Measurements from ENCODE around the gene DLX6. TPM values are rescaled to one million over a fixed set of nuclear protein-coding genes. Genes with fewer than 3 reads are reported as not detected.

The DLX6 gene
- total RNA-seq, 3 donors from 2014 or later (not counting 1 experiment from before 2014, with no cell fraction given): not detected

DNA sequence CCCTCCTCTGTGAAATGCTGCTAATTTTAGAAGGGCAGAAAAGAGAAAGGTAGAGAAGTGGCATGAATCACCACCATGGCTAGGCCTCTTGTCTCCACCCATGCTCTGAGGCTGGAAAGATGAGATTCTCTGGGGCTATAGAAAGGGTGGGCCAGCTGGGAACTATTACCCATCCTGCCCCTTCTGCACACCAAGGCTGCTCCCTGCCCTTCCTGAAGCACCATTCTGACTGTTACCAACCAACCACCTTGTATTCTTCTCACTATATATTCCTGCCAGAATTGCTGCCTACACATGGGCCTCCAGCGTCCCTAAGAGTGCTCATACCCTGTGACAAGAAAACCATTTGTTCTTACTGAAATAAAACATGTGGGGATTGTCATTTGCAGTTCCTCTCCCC is 11.4 kb upstream of the DLX6 start:
- H3K4me1 Mint-ChIP-seq: peaks cover 0 to 9% of the 10 kb centered on the region in 2 donors
- H3K27ac Mint-ChIP-seq: no peak overlapping the region
- TF ChIP-seq, protein P1, sequence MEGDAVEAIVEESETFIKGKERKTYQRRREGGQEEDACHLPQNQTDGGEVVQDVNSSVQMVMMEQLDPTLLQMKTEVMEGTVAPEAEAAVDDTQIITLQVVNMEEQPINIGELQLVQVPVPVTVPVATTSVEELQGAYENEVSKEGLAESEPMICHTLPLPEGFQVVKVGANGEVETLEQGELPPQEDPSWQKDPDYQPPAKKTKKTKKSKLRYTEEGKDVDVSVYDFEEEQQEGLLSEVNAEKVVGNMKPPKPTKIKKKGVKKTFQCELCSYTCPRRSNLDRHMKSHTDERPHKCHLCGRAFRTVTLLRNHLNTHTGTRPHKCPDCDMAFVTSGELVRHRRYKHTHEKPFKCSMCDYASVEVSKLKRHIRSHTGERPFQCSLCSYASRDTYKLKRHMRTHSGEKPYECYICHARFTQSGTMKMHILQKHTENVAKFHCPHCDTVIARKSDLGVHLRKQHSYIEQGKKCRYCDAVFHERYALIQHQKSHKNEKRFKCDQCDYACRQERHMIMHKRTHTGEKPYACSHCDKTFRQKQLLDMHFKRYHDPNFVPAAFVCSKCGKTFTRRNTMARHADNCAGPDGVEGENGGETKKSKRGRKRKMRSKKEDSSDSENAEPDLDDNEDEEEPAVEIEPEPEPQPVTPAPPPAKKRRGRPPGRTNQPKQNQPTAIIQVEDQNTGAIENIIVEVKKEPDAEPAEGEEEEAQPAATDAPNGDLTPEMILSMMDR (IDR thresholded peaks at IDR 0.05): no peak
- H3K36me3 Mint-ChIP-seq: peaks cover 24% of the 10 kb centered on the region
- H3K4me3 Mint-ChIP-seq: no peak overlapping the region
- H3K9me3 Mint-ChIP-seq: peaks cover 0 to 3% of the 10 kb centered on the region in 2 donors
- 44% methylated on average over 1 of the region's 1 CpG for WGBS (ENCODE audit: insufficient coverage)
- Histone ChIP-seq H3K4me1 (ENCODE audit: control insufficient read depth, insufficient read depth, low read length) (peaks cover 5% of the 10 kb centered on the region), H3K36me3 (ENCODE audit: control insufficient read depth, insufficient read depth, low read length) (no peaks in the 10 kb centered on the region), H3K4me3 (ENCODE audit: low read length) (no peak overlapping the region), H3K27me3 (ENCODE audit: control insufficient read depth, insufficient read depth, low read length) (peaks cover 53% of the 10 kb centered on the region), H3K27ac (ENCODE audit: low read length) (no peak overlapping the region), H3K9me3 (ENCODE audit: control insufficient read depth, insufficient read depth, low read length) (no peaks in the 10 kb centered on the region)
- peaks cover 79 to 97% of the 10 kb centered on the region in 2 donors for H3K27me3 Mint-ChIP-seq (ENCODE audit: low read depth in 2 of 2)
- DNase-seq (no peak), ATAC-seq (no peak)
- intact Hi-C loops (cut with micrococcal nuclease): no loop called here

DNA sequence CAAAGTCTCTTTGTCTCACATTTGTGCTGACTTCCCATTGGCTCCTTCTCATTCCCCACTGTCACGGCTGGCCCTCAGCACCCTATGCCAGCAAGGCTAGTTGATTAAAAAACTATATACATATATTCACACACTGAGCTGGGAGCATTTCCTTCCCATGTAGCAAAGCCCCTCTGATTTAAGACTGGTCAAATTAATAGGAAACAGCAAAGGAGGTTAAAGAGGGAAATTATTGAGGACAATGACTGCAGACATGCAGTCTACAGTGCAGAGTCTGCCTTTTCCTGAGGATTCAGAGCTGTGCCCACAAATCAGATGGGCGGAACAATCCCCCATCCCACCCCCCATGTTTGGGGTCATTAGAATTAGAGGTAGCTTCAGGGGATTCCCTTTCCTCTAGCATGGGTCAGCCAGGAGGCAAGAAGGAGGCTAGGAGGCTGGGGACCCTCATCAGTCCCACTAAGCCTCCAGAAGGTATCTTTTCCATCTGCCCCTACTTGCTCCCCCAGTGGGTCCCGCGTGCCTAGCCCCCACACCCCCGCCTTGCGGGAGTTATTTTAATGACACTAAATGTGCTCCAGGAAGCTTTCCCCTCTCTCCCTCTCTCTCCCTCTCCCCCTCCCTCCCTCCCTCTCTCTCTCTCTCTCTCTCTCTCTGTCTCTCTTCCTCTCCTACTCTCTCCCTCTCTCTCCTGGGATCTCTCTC is 9.8 kb upstream of the DLX6 start:
- intact Hi-C loops (cut with micrococcal nuclease): no loop called here
- peaks cover 0 to 3% of the 10 kb centered on the region in 2 donors for H3K9me3 Mint-ChIP-seq
- H3K27me3 Mint-ChIP-seq (ENCODE audit: low read depth in 2 of 2): peaks cover 80 to 97% of the 10 kb centered on the region in 2 donors

DNA sequence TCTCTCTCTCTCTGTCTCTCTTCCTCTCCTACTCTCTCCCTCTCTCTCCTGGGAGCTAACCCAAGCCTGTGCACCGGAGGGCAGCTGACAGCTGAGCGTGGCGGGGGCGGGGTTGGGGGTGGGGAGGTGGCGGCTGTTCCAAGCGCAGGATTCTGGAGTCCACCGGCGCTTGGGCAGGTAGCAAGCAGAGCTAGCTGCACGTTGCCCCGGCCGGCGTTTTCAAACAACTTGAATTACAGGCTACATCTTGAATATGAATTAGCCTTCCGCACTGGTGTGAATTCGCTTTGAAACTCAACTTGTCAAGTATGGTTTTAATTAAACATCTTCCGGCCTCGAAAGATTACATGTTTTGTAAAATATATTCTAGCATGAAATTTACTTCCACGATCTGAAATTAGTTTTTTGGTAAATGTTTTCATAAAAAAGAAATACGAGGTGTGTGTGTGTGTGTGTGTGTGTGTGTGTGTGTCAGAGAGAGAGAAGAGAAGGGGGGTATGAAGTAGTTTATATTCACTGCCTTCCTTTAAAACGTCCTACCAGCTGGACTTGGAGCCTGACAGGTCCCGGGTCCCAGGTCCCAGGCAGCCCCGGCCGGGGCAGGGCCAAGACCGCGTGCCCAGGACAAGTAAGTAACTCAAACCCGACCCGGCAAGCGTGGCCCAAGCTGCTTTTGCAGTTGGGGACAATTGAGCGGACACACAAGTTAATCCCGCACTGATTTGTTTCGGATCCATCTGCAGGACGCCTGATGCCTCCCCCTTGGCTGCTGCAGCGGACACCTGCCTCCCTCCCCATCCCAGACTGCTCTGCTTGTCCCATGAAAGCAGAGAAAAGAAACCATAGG is 9.0 kb upstream of the DLX6 start:
- Histone ChIP-seq H3K36me3 (ENCODE audit: control insufficient read depth, insufficient read depth, low read length) (no peaks in the 10 kb centered on the region), H3K27me3 (ENCODE audit: control insufficient read depth, insufficient read depth, low read length) (peaks cover 67% of the 10 kb centered on the region), H3K4me1 (ENCODE audit: control insufficient read depth, insufficient read depth, low read length) (peaks cover 5% of the 10 kb centered on the region), H3K4me3 (ENCODE audit: low read length) (no peak overlapping the region), H3K9me3 (ENCODE audit: control insufficient read depth, insufficient read depth, low read length) (no peaks in the 10 kb centered on the region), H3K27ac (ENCODE audit: low read length) (no peak overlapping the region)
- Mint-ChIP-seq H3K27ac (no peak overlapping the region), H3K27me3 (ENCODE audit: low read depth in 2 of 2) (peaks cover 83 to 98% of the 10 kb centered on the region in 2 donors), H3K9me3 (peaks cover 0 to 3% of the 10 kb centered on the region in 2 donors), H3K4me3 (no peak overlapping the region), H3K36me3 (peaks cover 24% of the 10 kb centered on the region), H3K4me1 (peaks cover 0 to 9% of the 10 kb centered on the region in 2 donors)
- ATAC-seq: no peak
- no peak for DNase-seq
- intact Hi-C loops (cut with micrococcal nuclease): no loop called here
- WGBS (ENCODE audit: insufficient coverage): 5% methylated on average over 30 of the region's 32 CpGs
- TF ChIP-seq, protein P1 (IDR thresholded peaks at IDR 0.05): no peak

More for the DNA sequence above, 9.8 kb upstream of the DLX6 start:
- no peak for DNase-seq
- Mint-ChIP-seq H3K4me3 (no peak overlapping the region), H3K27ac (no peak overlapping the region), H3K36me3 (peaks cover 24% of the 10 kb centered on the region), H3K4me1 (peaks cover 0 to 9% of the 10 kb centered on the region in 2 donors)
- TF ChIP-seq, protein P1 (IDR thresholded peaks at IDR 0.05): no peak
- H3K36me3 ChIP-seq (ENCODE audit: control insufficient read depth, insufficient read depth, low read length): no peaks in the 10 kb centered on the region
- H3K27ac ChIP-seq (ENCODE audit: low read length): no peak overlapping the region
- 16% methylated on average over 6 of the region's 6 CpGs for WGBS (ENCODE audit: insufficient coverage)
- no peak for ATAC-seq
- no peak overlapping the region for H3K4me3 ChIP-seq (ENCODE audit: low read length)
- peaks cover 5% of the 10 kb centered on the region for H3K4me1 ChIP-seq (ENCODE audit: control insufficient read depth, insufficient read depth, low read length)
- peaks cover 59% of the 10 kb centered on the region for H3K27me3 ChIP-seq (ENCODE audit: control insufficient read depth, insufficient read depth, low read length)
- no peaks in the 10 kb centered on the region for H3K9me3 ChIP-seq (ENCODE audit: control insufficient read depth, insufficient read depth, low read length)

Measured in natural killer cell (primary cell).